Measurements from ENCODE around the gene BUB1.
A peak's percentile ranks its signal among the peaks of the same experiment; 100 is the strongest.
"Not testable (repeated sequence)": the region's sequence is repeated elsewhere in the genome, so short reads cannot be mapped to it uniquely, and the experiment has no call there.

Gene BUB1

GRCh38 chr2:110690083-110690965 is 12.5 kb upstream of the BUB1 start:
- no peak for DNase-seq (ENCODE audit: low read depth)

GRCh38 chr2:110688594-110689091 is 10.8 kb upstream of the BUB1 start:
- no peak for DNase-seq (ENCODE audit: low read depth)

- not testable (repeated sequence) for DNase-seq (ENCODE audit: low read depth)
Observed at GRCh38 chr2:110687775-110688484, 10.1 kb upstream of the BUB1 start.

- no peak for DNase-seq (ENCODE audit: low read depth)
Observed at GRCh38 chr2:110682872-110683271, 5.0 kb upstream of the BUB1 start.

GRCh38 chr2:110682267-110682666 is 4.4 kb upstream of the BUB1 start:
- no peak for DNase-seq (ENCODE audit: low read depth)

- no peak for DNase-seq (ENCODE audit: low read depth)
Observed at GRCh38 chr2:110680709-110681108, 2.8 kb upstream of the BUB1 start.

GRCh38 chr2:110679865-110680264 is 2.0 kb upstream of the BUB1 start:
- no peak for DNase-seq (ENCODE audit: low read depth)

GRCh38 chr2:110679337-110679707 is 1.5 kb upstream of the BUB1 start:
- DNase-seq (ENCODE audit: low read depth): no peak

GRCh38 chr2:110678457-110679336 is 834 bp upstream of the BUB1 start:
- DNase-seq (ENCODE audit: low read depth): no peak

GRCh38 chr2:110677080-110677479 is 783 bp downstream of the BUB1 start:
- DNase-seq (ENCODE audit: low read depth): no peak

- no peak for DNase-seq (ENCODE audit: low read depth)
Observed at GRCh38 chr2:110675679-110676078, 2.2 kb downstream of the BUB1 start.

- peak; percentile 21 for DNase-seq (ENCODE audit: low read depth)
Observed at GRCh38 chr2:110674620-110675555, 3.0 kb downstream of the BUB1 start.

- DNase-seq (ENCODE audit: low read depth): no peak
Observed at GRCh38 chr2:110673201-110673600, 4.7 kb downstream of the BUB1 start.

- no peak for DNase-seq (ENCODE audit: low read depth)
Observed at GRCh38 chr2:110670826-110671225, 7.0 kb downstream of the BUB1 start.

- DNase-seq (ENCODE audit: low read depth): no peak
Observed at GRCh38 chr2:110669079-110669478, 8.8 kb downstream of the BUB1 start.

GRCh38 chr2:110667071-110667470 is 10.8 kb downstream of the BUB1 start:
- DNase-seq (ENCODE audit: low read depth): no peak

- DNase-seq (ENCODE audit: low read depth): no peak
Observed at GRCh38 chr2:110664135-110664534, 13.7 kb downstream of the BUB1 start.

GRCh38 chr2:110662560-110662959 is 15.3 kb downstream of the BUB1 start:
- DNase-seq (ENCODE audit: low read depth): no peak

- DNase-seq (ENCODE audit: low read depth): no peak
Observed at GRCh38 chr2:110660558-110660957, 17.3 kb downstream of the BUB1 start.

- no peak for DNase-seq (ENCODE audit: low read depth)
Observed at GRCh38 chr2:110659248-110659647, 18.6 kb downstream of the BUB1 start.

- no peak for DNase-seq (ENCODE audit: low read depth)
Observed at GRCh38 chr2:110657724-110658305, 20.0 kb downstream of the BUB1 start.
